OCI-LY1 (cell line): ENCODE data around the gene CHST8.

Source experiments
- H2AFZ ChIP-seq: fragments of 200-600 bp; sonication (generic), shearing (Covaris generic); 2 replicates; pipeline ENCODE4 v1.6.0; 2014; ENCODE audit warnings: antibody characterized with exemption, mild to moderate bottlenecking, low read length
- H3F3A ChIP-seq: fragments of 200-600 bp; sonication (generic), shearing (Covaris generic); 2 replicates; pipeline ENCODE4 v1.6.0; 2014; ENCODE audit warnings: mild to moderate bottlenecking, antibody characterized with exemption, low read length, moderate library complexity; ENCODE audit not compliant: insufficient read depth
- H3K27ac ChIP-seq: fragments of 200-600 bp; sonication (generic); 2 replicates; pipeline ENCODE4 v1.5.1; 2014; ENCODE audit warnings: low read length, mixed run types, mild to moderate bottlenecking, low read depth; ENCODE audit not compliant: poor library complexity, severe bottlenecking
- H3K27me3 ChIP-seq: fragments of 200-600 bp; sonication (generic); 2 replicates; pipeline ENCODE4 v1.6.0; 2014; ENCODE audit warnings: antibody characterized with exemption, mild to moderate bottlenecking, low read length, moderate library complexity; ENCODE audit not compliant: insufficient read depth
- H3K36me3 ChIP-seq: fragments of 200-600 bp; sonication (generic); 2 replicates; pipeline ENCODE4 v1.6.1; 2014; ENCODE audit warnings: mild to moderate bottlenecking, antibody characterized with exemption, low read length, moderate library complexity, mixed read lengths; ENCODE audit not compliant: insufficient read depth
- H3K4me1 ChIP-seq: fragments of 200-600 bp; sonication (generic); 2 replicates; pipeline ENCODE4 v1.5.1; 2014; ENCODE audit warnings: mild to moderate bottlenecking, low read length, moderate library complexity; ENCODE audit not compliant: insufficient read depth, severe bottlenecking
- H3K4me2 ChIP-seq: fragments of 200-600 bp; sonication (generic), shearing (Covaris generic); 2 replicates; pipeline ENCODE4 v1.6.1; 2014; ENCODE audit warnings: low read length
- H3K4me3 ChIP-seq: fragments of 200-600 bp; sonication (generic); 2 replicates; pipeline ENCODE4 v1.5.1; 2014; ENCODE audit warnings: low read length, low read depth, mild to moderate bottlenecking, mixed read lengths; ENCODE audit not compliant: poor library complexity, severe bottlenecking
- H3K79me2 ChIP-seq: fragments of 200-600 bp; shearing (Covaris generic); 2 replicates; pipeline ENCODE4 v1.6.1; 2016; ENCODE audit warnings: mixed run types, low read length, mixed read lengths; ENCODE audit not compliant: insufficient read depth
- H3K9ac ChIP-seq: fragments of 200-600 bp; sonication (generic), shearing (Covaris generic); 2 replicates; pipeline ENCODE4 v1.6.1; 2014; ENCODE audit warnings: mild to moderate bottlenecking, low read length, mixed read lengths
- H3K9me2 ChIP-seq: fragments of 200-600 bp; sonication (generic), shearing (Covaris generic); 2 replicates; pipeline ENCODE4 v1.6.1; 2014; ENCODE audit warnings: low read depth, mild to moderate bottlenecking, low read length, mixed read lengths
- H3K9me3 ChIP-seq: fragments of 200-600 bp; shearing (Covaris generic); 2 replicates; pipeline ENCODE4 v1.6.1; 2014; ENCODE audit warnings: low read length, mixed read lengths
- H4K20me1 ChIP-seq: fragments of 200-600 bp; sonication (generic), shearing (Covaris generic); 2 replicates; pipeline ENCODE4 v1.6.0; 2016; ENCODE audit warnings: mild to moderate bottlenecking, low read length; ENCODE audit not compliant: insufficient read depth
- CTCF ChIP-seq: fragments of 200-600 bp; sonication (generic), shearing (Covaris generic); IDR thresholded peaks from 2 replicates; pipeline ENCODE4 v1.5.1; 2017; ENCODE audit warnings: mild to moderate bottlenecking, antibody characterized with exemption, low read length, moderate library complexity, mixed read lengths
- EZH2 ChIP-seq: fragments of 200-600 bp; sonication (generic), shearing (Covaris generic); IDR thresholded peaks from 2 replicates; pipeline ENCODE4 v1.8.0; 2017; ENCODE audit warnings: borderline replicate concordance, mixed run types, mild to moderate bottlenecking, antibody characterized with exemption, low read length, moderate library complexity, mixed read lengths

Gene CHST8

GRCh38 chr19:33811246-33811645 lies 189.5 kb downstream of the CHST8 start:
- Histone ChIP-seq H3K4me2 (no peak overlapping the region), H3K9ac (no peak overlapping the region), H2AFZ (no peak overlapping the region), H3F3A (no peaks in the 10 kb centered on the region), H3K27ac (no peak overlapping the region), H3K79me2 (no peaks in the 10 kb centered on the region), H3K4me3 (no peak overlapping the region), H3K9me3 (no peaks in the 10 kb centered on the region), H4K20me1 (no peaks in the 10 kb centered on the region), H3K9me2 (no peaks in the 10 kb centered on the region), H3K27me3 (no peaks in the 10 kb centered on the region), H3K4me1 (no peaks in the 10 kb centered on the region), H3K36me3 (no peaks in the 10 kb centered on the region)
- TF ChIP-seq CTCF (no peak), EZH2 (no peak)

GRCh38 chr19:33811736-33812387 lies 190.1 kb downstream of the CHST8 start:
- no peak overlapping the region for H3K9ac ChIP-seq
- H3K4me2 ChIP-seq: no peak overlapping the region
- H3K9me2 ChIP-seq: no peaks in the 10 kb centered on the region
- no peaks in the 10 kb centered on the region for H3K79me2 ChIP-seq
- H2AFZ ChIP-seq: no peak overlapping the region
- no peaks in the 10 kb centered on the region for H3K27me3 ChIP-seq
- no peaks in the 10 kb centered on the region for H3K36me3 ChIP-seq
- no peak overlapping the region for H3K4me3 ChIP-seq
- no peak for TF ChIP-seq CTCF
- H4K20me1 ChIP-seq: no peaks in the 10 kb centered on the region
- H3K9me3 ChIP-seq: no peaks in the 10 kb centered on the region
- no peaks in the 10 kb centered on the region for H3K4me1 ChIP-seq
- H3F3A ChIP-seq: no peaks in the 10 kb centered on the region
- no peak overlapping the region for H3K27ac ChIP-seq

- Histone ChIP-seq H3K27ac (no peak overlapping the region), H3K79me2 (no peaks in the 10 kb centered on the region), H3K36me3 (no peaks in the 10 kb centered on the region), H3K9me2 (no peaks in the 10 kb centered on the region), H3K9me3 (no peaks in the 10 kb centered on the region), H3K4me3 (no peak overlapping the region), H3F3A (no peaks in the 10 kb centered on the region), H2AFZ (no peak overlapping the region), H3K4me2 (no peak overlapping the region), H3K27me3 (no peaks in the 10 kb centered on the region), H4K20me1 (no peaks in the 10 kb centered on the region), H3K9ac (no peak overlapping the region), H3K4me1 (no peaks in the 10 kb centered on the region)
- no peak for TF ChIP-seq CTCF
- TF ChIP-seq EZH2: no peak
These were observed 190.9 kb downstream of the CHST8 start for GRCh38 chr19:33812388-33813330.
